Cardiac muscle cell (in vitro differentiated cells and primary cell): ENCODE measurements around the gene USP10. TPM values are rescaled to one million over a fixed set of nuclear protein-coding genes. Genes with fewer than 3 reads are reported as not detected.

ENCODE experiments used
- DNase-seq, 2 donors: peaks; one replicate each; pipeline versions ENCODE4 v3.0.0 to v3.0.0-alpha.2; 2010 to 2017; ENCODE audit warnings: low read depth in 1 of 2, low spot score in 1 of 2
- H3K27ac ChIP-seq: fragments of 200-600 bp; sonication (generic); 2 replicates; pipeline ENCODE4 v1.5.1; 2016
- H3K27me3 ChIP-seq: fragments of 200-600 bp; sonication (generic); 2 replicates; pipeline ENCODE4 v1.6.0; 2016; ENCODE audit warnings: control low read depth
- H3K36me3 ChIP-seq: fragments of 200-600 bp; sonication (generic); 2 replicates; pipeline ENCODE4 v1.5.1; 2016; ENCODE audit warnings: control low read depth
- H3K4me1 ChIP-seq: fragments of 200-600 bp; sonication (generic); 2 replicates; pipeline ENCODE4 v1.8.1; 2017; ENCODE audit warnings: low read depth, mild to moderate bottlenecking, mixed run types
- H3K4me3 ChIP-seq: fragments of 200-600 bp; sonication (generic); 2 replicates; pipeline ENCODE4 v1.5.1; 2016; ENCODE audit warnings: mild to moderate bottlenecking
- H3K9me3 ChIP-seq: fragments of 200-600 bp; sonication (generic); 2 replicates; pipeline ENCODE4 v1.5.1; 2017; ENCODE audit warnings: low read depth, mild to moderate bottlenecking, control low read depth
- polyA plus RNA-seq: library from polyadenylated mRNA; unstranded; fragments of >200 nt; fragmentation: Nextera tagmentation; extraction: Ambion mirVana; gene quantifications from 2 replicates; pipeline ENCODE4 v1.2.1, GENCODE V29; 2016
- total RNA-seq: library from RNA; depleted of rRNA; stranded (reverse); fragments of >200 nt; gene quantifications from 2 replicates; pipeline ENCODE4 v1.2.3, GENCODE V29; 2016
- TF ChIP-seq, protein P1 (sequence below): IDR thresholded peaks from 2 replicates; pipeline ENCODE4 v1.5.1; 2012; ENCODE audit warnings: low read depth, mild to moderate bottlenecking, low read length

The USP10 gene
- total and polyA plus RNA-seq, 2 experiments from 2014 or later = 91.9 to 100.0 TPM

DNA sequence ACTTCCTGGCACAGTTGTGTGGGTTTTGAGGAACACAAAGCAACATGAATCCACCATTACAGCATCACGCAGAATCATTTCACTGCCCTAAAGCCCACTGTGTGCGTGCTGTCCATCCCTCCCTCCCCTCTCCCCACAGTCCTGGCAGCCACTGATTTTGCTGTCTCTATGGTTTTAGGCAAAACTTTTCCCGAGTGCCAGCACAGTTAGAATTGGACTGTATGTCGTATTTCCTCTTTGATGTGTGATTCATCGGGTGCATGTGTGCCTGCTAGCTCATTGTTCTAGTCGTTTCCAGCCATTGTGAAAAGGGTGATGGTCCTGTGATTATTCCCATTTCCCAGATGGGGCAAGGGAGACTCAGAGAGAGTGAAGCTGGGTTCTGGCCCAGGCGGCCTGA, 38.8 kb upstream of the USP10 start:
- DNase-seq = no peak
- TF ChIP-seq, protein P1, sequence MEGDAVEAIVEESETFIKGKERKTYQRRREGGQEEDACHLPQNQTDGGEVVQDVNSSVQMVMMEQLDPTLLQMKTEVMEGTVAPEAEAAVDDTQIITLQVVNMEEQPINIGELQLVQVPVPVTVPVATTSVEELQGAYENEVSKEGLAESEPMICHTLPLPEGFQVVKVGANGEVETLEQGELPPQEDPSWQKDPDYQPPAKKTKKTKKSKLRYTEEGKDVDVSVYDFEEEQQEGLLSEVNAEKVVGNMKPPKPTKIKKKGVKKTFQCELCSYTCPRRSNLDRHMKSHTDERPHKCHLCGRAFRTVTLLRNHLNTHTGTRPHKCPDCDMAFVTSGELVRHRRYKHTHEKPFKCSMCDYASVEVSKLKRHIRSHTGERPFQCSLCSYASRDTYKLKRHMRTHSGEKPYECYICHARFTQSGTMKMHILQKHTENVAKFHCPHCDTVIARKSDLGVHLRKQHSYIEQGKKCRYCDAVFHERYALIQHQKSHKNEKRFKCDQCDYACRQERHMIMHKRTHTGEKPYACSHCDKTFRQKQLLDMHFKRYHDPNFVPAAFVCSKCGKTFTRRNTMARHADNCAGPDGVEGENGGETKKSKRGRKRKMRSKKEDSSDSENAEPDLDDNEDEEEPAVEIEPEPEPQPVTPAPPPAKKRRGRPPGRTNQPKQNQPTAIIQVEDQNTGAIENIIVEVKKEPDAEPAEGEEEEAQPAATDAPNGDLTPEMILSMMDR = no peak
- H3K36me3 ChIP-seq = peaks cover 33% of the 10 kb centered on the region
- peaks cover 5% of the 10 kb centered on the region for H3K4me1 ChIP-seq
- H3K9me3 ChIP-seq = no peaks in the 10 kb centered on the region
- no peak overlapping the region for H3K27ac ChIP-seq
- no peaks in the 10 kb centered on the region for H3K27me3 ChIP-seq
- H3K4me3 ChIP-seq = no peak overlapping the region

DNA sequence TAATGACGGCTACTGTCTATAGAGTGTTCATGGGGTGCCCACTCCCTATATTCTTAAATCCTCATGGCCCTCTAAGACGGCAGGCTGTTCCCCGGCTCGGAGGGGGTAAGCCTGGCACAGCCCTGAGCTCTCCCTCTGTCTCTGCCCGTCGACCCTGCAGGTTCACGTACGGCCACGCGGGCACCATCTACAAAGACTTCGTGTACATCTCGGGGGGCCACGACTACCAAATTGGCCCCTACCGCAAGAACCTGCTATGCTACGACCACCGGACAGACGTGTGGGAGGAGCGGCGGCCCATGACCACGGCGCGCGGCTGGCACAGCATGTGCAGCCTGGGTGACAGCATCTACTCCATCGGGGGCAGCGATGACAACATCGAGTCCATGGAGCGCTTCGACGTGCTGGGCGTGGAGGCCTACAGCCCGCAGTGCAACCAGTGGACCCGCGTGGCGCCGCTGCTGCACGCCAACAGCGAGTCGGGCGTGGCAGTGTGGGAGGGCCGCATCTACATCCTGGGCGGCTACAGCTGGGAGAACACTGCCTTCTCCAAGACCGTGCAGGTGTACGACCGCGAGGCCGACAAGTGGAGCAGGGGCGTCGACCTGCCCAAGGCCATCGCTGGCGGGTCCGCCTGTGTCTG, 38.3 kb upstream of the USP10 start:
- no peaks in the 10 kb centered on the region for H3K27me3 ChIP-seq
- H3K27ac ChIP-seq = no peak overlapping the region
- DNase-seq = no peak
- peaks cover 5% of the 10 kb centered on the region for H3K4me1 ChIP-seq
- peaks cover 33% of the 10 kb centered on the region for H3K36me3 ChIP-seq
- no peaks in the 10 kb centered on the region for H3K9me3 ChIP-seq
- H3K4me3 ChIP-seq = no peak overlapping the region
- TF ChIP-seq, protein P1 = no peak

DNA sequence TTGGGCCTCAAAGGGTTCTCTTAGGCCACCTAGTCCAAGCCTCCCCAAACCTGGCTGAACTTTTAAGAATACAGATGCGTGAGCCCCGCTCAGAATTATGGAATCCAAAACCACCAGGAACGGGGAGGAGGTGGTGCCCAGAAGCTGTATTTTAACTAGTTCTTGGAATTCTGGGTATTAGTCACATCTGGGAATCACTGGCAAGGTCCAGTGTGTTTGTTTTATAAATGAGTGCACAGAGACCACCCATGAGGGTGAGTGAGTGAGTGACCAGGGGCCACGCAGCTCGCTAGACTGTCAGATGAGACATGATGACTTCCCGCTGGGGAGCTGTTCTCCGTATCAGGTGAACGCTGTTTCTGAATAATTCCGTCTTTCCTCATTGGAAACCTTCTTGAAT, 37.3 kb upstream of the USP10 start:
- no peaks in the 10 kb centered on the region for H3K27me3 ChIP-seq
- H3K4me1 ChIP-seq = peaks cover 5% of the 10 kb centered on the region
- no peaks in the 10 kb centered on the region for H3K9me3 ChIP-seq
- DNase-seq = no peak
- H3K36me3 ChIP-seq = peaks cover 31% of the 10 kb centered on the region
- no peak overlapping the region for H3K27ac ChIP-seq
- TF ChIP-seq, protein P1 = no peak
- H3K4me3 ChIP-seq = no peak overlapping the region

DNA sequence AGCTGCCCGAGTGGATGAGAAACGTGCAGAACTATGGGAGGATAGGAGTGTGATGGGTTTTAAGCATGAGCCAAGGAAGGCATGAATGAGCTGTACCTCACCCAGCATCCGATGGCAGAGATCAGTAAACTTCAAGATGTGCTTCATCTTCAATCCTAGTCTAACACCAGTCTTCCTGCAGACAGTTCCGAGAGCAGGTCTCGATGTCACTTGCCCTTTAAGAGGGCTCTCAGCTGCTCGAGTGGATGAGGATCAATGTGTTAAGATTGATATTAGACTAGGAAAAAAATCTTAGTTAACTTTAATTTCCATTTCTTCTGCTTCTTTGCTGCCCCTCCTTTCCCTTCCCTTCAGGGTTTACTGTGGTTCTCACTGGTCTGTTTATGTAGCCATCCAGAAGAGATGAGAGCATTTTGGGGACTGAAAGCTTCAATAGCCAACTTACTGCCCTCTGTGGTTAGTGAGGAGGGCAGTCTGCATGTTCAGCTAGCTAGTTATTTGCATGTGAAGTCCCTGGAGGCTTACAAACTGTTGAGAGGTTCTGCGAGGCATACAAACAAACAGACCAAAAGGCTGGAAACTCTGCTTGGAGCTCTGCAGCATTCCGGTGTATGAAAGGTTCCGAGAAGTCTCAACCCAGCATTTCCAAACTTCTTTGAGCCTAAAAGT, 36.2 kb upstream of the USP10 start:
- Histone ChIP-seq H3K4me1 (peaks cover 4% of the 10 kb centered on the region), H3K36me3 (peaks cover 22% of the 10 kb centered on the region), H3K4me3 (no peak overlapping the region), H3K27me3 (no peaks in the 10 kb centered on the region), H3K27ac (no peak overlapping the region), H3K9me3 (no peaks in the 10 kb centered on the region)
- no peak for DNase-seq
- TF ChIP-seq, protein P1 = no peak

DNA sequence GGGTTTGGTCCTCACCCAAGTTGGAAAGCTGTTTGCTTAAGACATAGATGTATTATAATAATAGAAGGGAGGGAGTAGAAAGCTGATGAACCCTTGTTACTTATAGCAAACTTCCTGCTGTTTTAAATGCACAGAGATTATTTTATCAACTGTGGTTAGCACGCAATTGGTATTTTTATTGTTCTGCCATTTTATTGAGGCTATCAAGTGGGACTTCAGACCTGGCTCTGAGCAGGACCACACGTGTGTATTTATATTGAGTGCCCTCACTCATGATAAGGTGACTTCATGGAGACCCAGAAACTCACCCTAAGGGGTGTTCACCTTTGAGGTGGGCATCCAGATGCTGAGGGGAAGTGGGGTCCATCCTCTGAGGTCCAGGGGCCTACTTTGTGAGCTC, 34.4 kb upstream of the USP10 start:
- no peaks in the 10 kb centered on the region for H3K4me1 ChIP-seq
- H3K9me3 ChIP-seq = no peaks in the 10 kb centered on the region
- H3K4me3 ChIP-seq = no peak overlapping the region
- H3K27me3 ChIP-seq = no peaks in the 10 kb centered on the region
- TF ChIP-seq, protein P1 = no peak
- no peak for DNase-seq
- no peak overlapping the region for H3K27ac ChIP-seq
- peaks cover 22% of the 10 kb centered on the region for H3K36me3 ChIP-seq
